ENCODE results near the gene EML3.
"Not testable (repeated sequence)": the region's sequence is repeated elsewhere in the genome, so short reads cannot be mapped to it uniquely, and the experiment has no call there.

DNA sequence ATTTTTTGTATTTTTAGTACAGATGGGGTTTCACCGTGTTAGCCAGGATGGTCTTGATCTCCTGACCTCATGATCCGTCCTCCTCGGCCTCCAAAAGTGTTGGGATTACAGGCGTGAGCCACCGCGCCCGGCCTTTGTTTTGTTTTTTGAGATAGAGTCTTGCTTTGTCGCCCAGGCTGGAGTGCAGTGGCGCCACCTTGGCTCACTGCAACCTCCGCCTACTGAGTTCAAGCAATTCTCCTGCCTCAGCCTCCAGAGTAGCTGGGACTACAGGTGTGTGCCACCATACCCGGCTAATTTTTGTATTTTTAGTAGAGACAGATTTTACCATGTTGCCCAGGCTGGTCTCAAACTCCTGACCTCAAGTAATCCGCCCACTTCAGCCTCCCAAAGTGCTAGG lies 37.7 kb upstream of the EML3 start:
- TF ChIP-seq, protein P1, sequence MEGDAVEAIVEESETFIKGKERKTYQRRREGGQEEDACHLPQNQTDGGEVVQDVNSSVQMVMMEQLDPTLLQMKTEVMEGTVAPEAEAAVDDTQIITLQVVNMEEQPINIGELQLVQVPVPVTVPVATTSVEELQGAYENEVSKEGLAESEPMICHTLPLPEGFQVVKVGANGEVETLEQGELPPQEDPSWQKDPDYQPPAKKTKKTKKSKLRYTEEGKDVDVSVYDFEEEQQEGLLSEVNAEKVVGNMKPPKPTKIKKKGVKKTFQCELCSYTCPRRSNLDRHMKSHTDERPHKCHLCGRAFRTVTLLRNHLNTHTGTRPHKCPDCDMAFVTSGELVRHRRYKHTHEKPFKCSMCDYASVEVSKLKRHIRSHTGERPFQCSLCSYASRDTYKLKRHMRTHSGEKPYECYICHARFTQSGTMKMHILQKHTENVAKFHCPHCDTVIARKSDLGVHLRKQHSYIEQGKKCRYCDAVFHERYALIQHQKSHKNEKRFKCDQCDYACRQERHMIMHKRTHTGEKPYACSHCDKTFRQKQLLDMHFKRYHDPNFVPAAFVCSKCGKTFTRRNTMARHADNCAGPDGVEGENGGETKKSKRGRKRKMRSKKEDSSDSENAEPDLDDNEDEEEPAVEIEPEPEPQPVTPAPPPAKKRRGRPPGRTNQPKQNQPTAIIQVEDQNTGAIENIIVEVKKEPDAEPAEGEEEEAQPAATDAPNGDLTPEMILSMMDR (IDR thresholded peaks at IDR 0.05): not testable (repeated sequence)
- TF ChIP-seq POLR2A (IDR thresholded peaks at IDR 0.05): not testable (repeated sequence)
